SKM-1 (cell line): ENCODE results near the gene PHACTR2.

Experiments used
- DNase-seq: peaks from one replicate; lab custom pipeline; 2025; ENCODE audit not compliant: unreplicated experiment; lab: John Stamatoyannopoulos, UW

Gene PHACTR2

GRCh38 chr6:143803769-143804568 is 126.2 kb downstream of the PHACTR2 start:
- DNase-seq, result no peak

- DNase-seq, result no peak
Observed at GRCh38 chr6:143804835-143805239, 127.1 kb downstream of the PHACTR2 start.

- DNase-seq, result peak; percentile 25
Observed at GRCh38 chr6:143806282-143807102, 128.7 kb downstream of the PHACTR2 start.

- no peak for DNase-seq
Observed at GRCh38 chr6:143807103-143807772, 129.5 kb downstream of the PHACTR2 start.

GRCh38 chr6:143810745-143811144 is 133.0 kb downstream of the PHACTR2 start:
- DNase-seq, result no peak

GRCh38 chr6:143811501-143812157 is 133.9 kb downstream of the PHACTR2 start:
- DNase-seq, result no peak

- DNase-seq, result no peak
Observed at GRCh38 chr6:143817621-143818020, 139.9 kb downstream of the PHACTR2 start.

- DNase-seq, result no peak
Observed at GRCh38 chr6:143821359-143821758, 143.6 kb downstream of the PHACTR2 start.

- no peak for DNase-seq
Observed at GRCh38 chr6:143822584-143823024, 144.8 kb downstream of the PHACTR2 start.

- DNase-seq, result no peak
Observed at GRCh38 chr6:143823548-143823947, 145.8 kb downstream of the PHACTR2 start.

GRCh38 chr6:143828572-143828971 is 150.8 kb downstream of the PHACTR2 start:
- DNase-seq, result no peak

GRCh38 chr6:143836150-143836549 is 158.4 kb downstream of the PHACTR2 start:
- no peak for DNase-seq

- no peak for DNase-seq
Observed at GRCh38 chr6:143838395-143838794, 160.6 kb downstream of the PHACTR2 start.

- DNase-seq, result no peak
Observed at GRCh38 chr6:143839196-143839595, 161.4 kb downstream of the PHACTR2 start.

- DNase-seq, result no peak
Observed at GRCh38 chr6:143840595-143841265, 163.0 kb downstream of the PHACTR2 start.

- DNase-seq, result no peak
Observed at GRCh38 chr6:143842461-143842901, 164.7 kb downstream of the PHACTR2 start.

GRCh38 chr6:143842902-143843676 is 165.3 kb downstream of the PHACTR2 start, which contains the start of gene LTV1:
TSS of gene LTV1 (plus strand) at chr6:143843338. CDS start at chr6:143843478, 140 bp downstream.
- peak; percentile 85 for DNase-seq

- DNase-seq, result no peak
Observed at GRCh38 chr6:143843677-143843999, 165.9 kb downstream of the PHACTR2 start.

- no peak for DNase-seq
Observed at GRCh38 chr6:143844006-143844405, 166.2 kb downstream of the PHACTR2 start.

GRCh38 chr6:143845033-143845432 is 167.3 kb downstream of the PHACTR2 start:
- DNase-seq, result no peak
